RPMI8226 (cell line): ENCODE results near the gene SLC30A7.
"Not testable (repeated sequence)": the region's sequence is repeated elsewhere in the genome, so short reads cannot be mapped to it uniquely, and the experiment has no call there.

ENCODE experiments used
- DNase-seq: peaks from one replicate; pipeline ENCODE4 v3.0.0-alpha.2; 2015

Gene SLC30A7, protein sequence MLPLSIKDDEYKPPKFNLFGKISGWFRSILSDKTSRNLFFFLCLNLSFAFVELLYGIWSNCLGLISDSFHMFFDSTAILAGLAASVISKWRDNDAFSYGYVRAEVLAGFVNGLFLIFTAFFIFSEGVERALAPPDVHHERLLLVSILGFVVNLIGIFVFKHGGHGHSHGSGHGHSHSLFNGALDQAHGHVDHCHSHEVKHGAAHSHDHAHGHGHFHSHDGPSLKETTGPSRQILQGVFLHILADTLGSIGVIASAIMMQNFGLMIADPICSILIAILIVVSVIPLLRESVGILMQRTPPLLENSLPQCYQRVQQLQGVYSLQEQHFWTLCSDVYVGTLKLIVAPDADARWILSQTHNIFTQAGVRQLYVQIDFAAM

DNA sequence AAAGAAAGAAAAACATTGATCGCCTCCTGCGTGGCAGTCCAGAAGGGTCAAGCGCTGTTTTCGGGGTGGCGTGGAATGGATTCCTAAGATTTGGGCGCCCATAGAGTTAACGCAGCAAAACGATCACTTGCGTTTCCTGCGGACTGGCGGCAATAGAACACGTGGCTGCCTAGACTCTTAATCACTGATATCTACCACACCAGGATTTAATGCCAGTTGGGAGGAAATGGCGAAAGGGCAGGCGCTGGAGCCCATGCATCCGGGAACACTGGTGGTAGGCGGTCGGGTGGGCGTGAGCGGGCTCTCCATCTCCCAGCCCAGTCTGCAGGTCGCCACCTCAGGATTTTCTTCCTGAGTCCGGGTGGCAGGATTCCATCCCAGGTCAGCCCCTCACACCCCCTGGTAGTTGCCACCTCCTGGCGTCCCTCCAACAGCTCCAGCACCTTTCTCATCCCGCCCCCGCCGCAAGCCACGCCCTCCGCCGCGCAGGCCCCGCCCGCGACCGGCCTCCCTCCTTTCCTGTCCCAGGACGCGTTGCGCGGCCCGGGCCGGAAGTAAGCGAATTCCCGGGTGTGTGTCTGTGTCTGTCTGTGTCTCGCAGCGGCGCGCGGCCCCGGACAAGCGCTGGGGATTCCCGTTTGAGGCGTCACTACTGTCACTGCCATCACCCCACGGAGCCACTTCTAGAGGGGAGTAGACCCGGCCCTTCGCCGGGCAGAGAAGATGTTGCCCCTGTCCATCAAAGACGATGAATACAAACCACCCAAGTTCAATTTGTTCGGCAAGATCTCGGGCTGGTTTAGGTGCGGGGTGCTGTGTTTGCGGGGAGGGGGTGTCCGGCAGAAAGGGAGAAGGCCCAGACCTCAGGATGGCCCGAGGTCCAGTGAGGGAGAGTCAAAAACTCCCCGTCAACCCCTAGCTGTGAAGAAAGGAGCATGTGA, at the start of gene SLC30A7:
TSS of gene SLC30A7 (plus strand) at position 551 of the 941 bp plus-strand sequence. CDS start at position 724, 173 bp downstream.
- DNase-seq: peak; percentile 90

- no peak for DNase-seq
Measured at GRCh38 chr1:100847361-100848082, 48.4 kb upstream of the SLC30A7 start.

DNA sequence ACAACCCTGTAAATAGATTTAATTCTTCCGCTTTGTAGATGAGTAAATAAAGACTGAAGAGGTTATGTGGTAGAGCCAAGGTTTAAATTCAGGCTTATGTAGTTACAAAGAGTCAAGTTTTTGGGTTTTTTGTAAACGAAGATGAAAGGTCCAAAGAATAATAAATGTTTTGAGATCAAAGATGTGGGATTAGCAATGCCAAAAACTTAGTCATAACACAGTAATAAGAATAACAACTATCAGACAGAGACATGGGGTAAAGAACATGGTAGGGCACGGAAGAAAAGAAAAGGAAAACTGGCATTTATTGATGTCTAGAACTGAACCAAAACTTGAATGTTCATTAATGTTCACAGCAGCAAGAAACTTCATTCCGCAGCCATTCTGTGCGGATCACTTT, 44.2 kb upstream of the SLC30A7 start:
- no peak for DNase-seq

- no peak for DNase-seq
Measured at GRCh38 chr1:100852976-100853375, 42.9 kb upstream of the SLC30A7 start.

DNA sequence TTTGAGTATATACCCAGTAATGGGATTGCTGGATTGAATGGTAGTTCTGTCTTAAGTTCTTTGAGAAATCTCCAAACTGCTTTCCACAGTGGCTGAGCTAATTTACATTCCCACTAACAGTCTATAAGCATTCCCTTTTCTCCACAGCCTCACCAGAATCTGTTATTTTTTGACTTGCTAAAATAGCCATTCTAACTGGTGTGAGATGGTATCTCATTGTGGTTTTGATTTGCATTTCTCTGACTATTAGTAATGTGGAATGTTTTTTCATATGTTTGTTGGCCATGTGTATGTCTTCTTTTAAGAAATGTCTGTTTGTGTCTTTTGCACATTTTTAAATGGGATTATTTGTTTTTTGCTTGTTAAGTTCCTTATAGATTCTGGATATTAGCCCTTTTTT, 40.8 kb upstream of the SLC30A7 start:
- not testable (repeated sequence) for DNase-seq

DNA sequence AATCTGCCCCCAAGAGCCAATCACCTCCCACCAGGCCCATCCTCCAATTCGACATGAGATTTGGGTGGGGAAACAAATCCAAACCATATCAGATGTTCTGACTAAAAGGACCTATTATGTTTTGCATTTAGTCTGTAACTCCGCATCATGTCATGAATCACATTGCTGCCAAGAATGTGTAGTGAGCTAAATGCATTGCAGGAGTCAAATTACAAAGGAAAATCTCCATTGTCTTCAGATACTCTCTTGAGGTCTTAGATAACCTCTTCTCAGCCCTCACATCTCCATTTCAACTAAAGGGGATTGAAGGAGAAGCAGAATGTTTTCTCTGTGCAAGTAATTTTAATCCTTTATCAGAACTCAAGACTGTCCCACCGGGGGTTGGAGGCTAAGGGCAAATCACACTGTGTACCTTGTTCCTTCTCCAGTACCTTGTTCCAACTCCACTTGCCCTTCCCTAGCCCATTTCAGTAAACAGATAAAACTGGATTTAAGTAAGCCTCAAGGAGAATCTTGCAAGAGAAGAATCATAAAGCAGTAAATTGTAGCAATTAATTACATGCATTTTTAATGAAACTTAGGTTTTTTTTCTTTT, 35.4 kb upstream of the SLC30A7 start:
- no peak for DNase-seq

DNA sequence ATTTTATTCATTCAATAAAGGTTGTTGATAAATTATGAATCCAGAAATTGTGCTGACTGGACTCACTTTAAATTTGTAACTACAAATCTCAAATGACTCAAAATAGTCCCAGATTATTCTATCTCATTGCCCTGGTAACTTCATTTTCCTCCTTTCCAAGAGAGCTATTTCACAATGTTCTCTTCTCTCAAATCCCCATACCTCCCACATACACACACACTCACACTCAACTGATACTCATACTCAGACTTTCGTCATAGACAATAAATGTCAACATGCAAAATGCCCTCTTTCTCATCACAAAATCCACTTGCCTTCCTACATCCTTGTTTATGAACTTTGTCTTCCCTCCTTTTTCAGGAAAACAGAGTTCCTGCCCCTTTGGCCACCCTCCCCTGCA, 34.5 kb upstream of the SLC30A7 start:
- no peak for DNase-seq

- no peak for DNase-seq
Measured at GRCh38 chr1:100862591-100862990, 33.3 kb upstream of the SLC30A7 start.

DNA sequence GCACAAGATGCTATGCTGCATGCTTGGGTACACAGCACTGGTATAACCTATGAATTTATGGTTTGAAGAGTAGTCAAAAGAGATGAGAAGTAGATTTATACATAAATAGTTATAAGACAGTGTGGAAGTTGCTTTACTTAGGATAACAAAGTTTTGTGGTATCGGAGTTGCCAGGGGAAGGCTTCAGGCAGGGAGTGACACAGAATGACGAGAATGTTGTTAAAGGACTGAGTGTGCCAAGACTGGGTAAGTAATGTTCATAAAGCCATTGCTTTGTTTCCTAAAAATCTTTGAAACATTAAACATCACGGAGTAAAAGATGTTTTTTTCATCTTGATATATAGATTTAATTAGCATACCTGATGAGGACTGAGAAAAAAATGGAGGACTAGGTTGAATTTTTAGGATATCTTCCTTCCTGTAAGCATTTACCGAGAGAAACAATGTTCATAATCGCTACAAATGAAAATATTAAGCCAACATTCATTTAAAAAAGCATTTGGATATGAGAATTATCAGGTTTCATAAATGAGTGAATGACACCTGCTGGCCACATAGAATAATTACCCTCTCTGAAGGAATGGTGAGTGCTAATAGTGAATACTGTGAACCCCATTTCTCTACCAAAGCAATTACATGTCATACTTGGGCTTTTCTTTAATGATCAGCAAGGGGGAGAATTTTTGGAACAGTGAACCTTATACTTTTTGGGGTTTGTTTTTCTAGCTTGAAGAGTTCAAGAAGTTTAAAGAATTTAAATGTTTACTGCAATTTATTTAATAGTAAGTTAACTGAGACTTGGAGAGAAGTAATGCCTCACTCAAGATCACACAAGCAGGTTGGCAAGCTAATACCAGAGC, 29.6 kb upstream of the SLC30A7 start:
- no peak for DNase-seq

DNA sequence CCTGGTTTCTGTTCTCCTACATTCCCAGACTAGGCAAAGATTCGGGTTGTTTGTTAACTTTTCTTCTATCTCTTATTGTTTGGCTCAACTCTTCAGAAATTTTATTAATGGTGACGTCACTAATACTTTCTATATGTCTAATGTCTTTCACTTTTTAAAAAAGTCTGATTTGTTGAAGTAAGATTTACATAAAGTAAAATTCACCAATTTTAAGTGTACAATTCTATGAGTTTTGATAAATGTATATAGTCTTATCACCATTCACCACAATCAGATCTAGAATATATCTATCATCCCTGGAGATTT, 29.0 kb upstream of the SLC30A7 start:
- no peak for DNase-seq

DNA sequence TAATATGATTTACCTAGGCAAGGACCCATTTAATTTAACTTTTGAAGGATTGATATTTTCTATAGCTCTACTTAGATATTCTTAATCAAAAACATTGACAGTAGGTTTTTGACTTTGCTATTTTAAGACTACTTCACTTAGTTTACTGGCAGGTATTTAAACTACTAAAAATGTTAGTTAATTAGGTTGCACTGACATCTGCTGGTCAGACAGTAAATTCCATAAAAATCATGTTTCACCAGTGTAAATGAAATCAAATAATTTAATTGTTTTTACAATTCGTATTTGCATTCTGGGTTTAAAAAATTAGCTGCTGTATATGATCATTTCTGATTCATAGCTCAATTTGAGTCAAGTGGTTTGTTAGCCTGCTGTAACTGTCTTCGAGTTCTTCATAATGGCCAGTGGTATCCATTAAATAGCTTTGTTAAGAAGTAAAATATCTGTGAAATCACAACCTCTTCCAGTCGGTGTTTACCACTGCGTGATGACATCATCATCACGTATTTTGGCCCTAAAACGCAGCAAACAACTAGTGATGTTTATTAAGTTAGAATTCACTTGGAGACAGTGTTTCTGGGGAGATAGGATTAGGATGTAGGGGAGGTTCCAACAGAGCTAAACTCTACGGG, 27.4 kb upstream of the SLC30A7 start:
- DNase-seq: peak; percentile 8

DNA sequence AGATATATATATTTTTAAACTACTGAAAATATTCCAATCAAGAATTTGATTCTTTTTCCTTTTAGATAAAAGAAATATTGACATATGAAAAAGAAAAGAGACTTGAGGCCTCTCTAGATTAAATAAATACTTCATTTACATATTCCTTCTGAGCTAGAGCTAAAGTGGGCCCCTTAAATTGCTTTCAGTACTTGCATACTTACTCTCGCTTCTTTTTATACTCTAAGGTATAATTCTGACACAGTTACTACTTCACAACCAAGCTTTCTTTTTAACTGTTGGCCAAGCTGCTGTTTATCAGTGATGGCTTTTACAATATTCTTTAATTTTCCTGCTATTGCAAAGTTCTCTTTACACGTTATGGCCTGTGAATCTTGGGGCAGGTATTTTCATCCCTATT, 25.9 kb upstream of the SLC30A7 start:
- DNase-seq: no peak

GRCh38 chr1:100874433-100874832, 21.5 kb upstream of the SLC30A7 start:
- no peak for DNase-seq

DNA sequence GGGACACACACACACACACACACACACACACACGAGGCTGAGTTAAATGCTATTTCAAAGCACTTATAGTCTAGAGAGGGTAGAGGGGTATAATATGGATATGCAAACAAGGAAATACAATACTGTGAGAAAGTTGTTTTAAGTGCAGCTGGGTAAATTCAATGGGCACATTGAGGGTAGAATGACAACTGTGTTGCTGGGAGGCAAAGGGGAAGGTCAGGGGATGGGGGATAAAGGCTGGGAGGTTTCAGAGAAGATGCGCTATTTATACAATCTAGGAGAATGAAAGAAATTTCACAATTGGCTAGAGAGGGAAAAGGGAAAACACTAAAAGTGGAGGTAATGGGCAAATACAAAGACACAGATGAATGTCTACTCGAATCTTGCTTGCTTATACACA, 20.7 kb upstream of the SLC30A7 start:
- DNase-seq: no peak

DNA sequence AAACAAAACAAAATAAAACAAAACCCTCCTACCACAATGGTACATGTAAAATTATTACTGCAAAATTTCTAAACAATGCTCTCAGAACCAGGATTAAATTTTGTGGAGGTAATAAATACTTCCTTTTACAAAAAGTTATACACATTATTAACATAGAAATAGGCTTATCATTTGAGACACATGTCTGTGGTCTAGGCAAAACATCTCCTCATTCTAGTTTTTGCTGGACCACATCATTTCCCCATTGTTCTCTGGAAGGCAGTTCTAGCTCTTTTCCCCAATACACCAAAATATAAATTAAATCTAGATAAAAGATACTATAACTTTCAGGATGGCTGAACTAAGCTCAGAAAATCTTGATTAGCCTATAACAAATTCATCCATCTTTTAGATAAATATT, 19.6 kb upstream of the SLC30A7 start:
- DNase-seq: no peak

- no peak for DNase-seq
Measured at GRCh38 chr1:100879422-100879821, 16.5 kb upstream of the SLC30A7 start.

DNA sequence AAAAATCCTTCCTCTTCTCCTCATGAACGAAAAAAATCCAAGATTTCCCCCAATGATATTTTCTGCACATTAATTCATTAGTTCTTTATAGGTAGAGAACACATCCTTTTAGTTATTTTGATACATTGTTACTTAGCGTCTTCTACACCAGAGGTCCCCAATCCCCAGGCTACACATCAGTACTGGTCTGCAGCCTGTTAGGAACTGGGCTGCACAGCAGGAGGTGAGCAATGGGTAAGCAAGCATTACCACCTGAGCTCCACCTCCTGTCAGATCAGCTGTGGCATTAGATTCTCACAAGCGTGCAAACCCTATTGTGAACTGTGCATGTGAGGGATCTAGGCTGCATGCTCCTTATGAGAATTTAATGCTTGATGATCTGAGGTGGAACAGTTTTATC, 14.2 kb upstream of the SLC30A7 start:
- DNase-seq: no peak

DNA sequence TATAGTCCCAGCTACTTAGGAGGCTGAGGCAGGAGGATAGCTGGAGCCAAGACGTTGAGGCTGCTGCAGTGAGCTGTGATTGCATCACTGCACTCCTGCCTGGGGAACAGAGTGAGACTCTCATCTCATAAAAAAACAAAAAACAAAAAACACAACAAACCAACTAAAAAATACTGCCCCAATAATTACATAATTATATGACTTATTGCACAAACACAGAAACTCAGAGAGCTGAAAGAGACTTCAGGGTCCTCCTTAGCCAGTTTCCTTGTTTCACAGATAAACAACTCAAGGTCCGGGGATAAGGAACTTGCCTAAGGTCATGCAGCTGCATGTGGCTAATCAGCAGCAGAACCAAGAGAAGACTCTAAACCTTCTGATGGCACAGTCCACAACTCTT, 13.2 kb upstream of the SLC30A7 start:
- DNase-seq: no peak

DNA sequence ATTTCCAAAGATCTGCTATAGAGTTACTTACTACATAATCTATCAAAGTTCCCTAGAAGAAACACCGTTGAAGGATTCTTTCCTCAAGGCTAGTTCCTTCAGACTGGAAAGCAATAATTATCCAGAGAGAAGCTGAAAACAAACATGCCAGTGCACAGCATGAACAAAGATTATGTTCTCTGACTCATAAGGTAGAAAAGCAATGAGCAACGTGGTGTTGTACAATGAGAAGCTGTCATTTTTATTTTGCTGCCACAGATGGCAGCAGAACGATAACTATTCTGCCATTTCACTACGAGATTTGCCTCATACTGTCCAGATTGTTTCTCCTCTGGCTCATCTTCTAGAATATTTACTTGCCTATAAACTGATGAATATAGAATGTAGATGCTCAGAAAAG, 11.9 kb upstream of the SLC30A7 start:
- no peak for DNase-seq

- DNase-seq: not testable (repeated sequence)
Measured at GRCh38 chr1:100889007-100889406, 6.9 kb upstream of the SLC30A7 start.

DNA sequence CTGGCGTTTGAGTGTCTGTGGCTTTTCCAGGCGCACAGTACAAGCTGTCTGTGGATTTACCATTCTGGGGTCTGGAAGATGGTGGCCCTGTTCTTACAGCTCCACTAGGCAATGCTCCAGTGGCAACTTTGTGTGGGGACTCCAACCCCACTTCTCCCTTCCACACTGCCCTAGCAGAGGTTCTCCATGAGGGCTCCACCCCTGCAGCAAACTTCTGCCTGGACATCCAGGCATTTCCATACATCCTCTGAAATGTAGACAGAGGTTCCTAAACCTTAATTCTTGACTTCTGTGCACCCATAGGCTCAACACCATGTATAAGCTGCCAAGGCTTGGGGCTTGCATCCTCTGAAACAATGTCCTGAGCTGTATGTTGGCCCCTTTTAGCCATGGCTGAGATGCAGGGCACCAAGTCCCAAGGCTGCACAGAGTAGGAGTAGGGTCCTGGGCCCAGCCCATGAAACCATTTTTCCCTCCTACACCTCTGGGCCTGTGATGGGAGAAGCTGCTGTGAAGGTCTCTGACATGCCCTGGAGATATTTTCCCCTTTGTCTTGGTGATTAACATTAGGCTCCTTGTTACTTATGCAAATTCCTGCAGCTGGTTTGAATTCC, 5.9 kb upstream of the SLC30A7 start:
- not testable (repeated sequence) for DNase-seq
